NT2/D1 (cell line): ENCODE measurements around the gene CFHR5.
"Not testable (repeated sequence)": the region's sequence is repeated elsewhere in the genome, so short reads cannot be mapped to it uniquely, and the experiment has no call there.

Source experiments
- DNase-seq: peaks from one replicate; pipeline ENCODE4 v3.0.0-alpha.2; 2011; ENCODE audit warnings: low read depth, low spot score
- H3K27me3 ChIP-seq: 2 replicates; pipeline ENCODE4 v1.6.0; 2011; ENCODE audit warnings: mild to moderate bottlenecking; ENCODE audit not compliant: insufficient read length, insufficient read depth
- H3K36me3 ChIP-seq: 2 replicates; pipeline ENCODE4 v1.6.1; 2011; ENCODE audit warnings: mild to moderate bottlenecking, low read length, mixed read lengths; ENCODE audit not compliant: insufficient read depth, insufficient read length
- H3K4me1 ChIP-seq: 2 replicates; pipeline ENCODE4 v1.5.1; 2011; ENCODE audit not compliant: insufficient read depth, insufficient read length
- H3K4me3 ChIP-seq: 2 replicates; pipeline ENCODE4 v1.5.1; 2011; ENCODE audit warnings: low read depth; ENCODE audit not compliant: insufficient read length
- H3K9ac ChIP-seq: 2 replicates; pipeline ENCODE4 v1.6.0; 2011; ENCODE audit warnings: low read depth; ENCODE audit not compliant: insufficient read length
- H3K9me3 ChIP-seq: 2 replicates; pipeline ENCODE4 v1.5.1; 2011; ENCODE audit warnings: mild to moderate bottlenecking, low read length; ENCODE audit not compliant: insufficient read depth
- SUZ12 ChIP-seq: IDR thresholded peaks from 2 replicates; pipeline ENCODE4 v1.6.1; 2011; ENCODE audit not compliant: insufficient read length, insufficient read depth; ENCODE audit errors: extremely low read depth
- YY1 ChIP-seq: IDR thresholded peaks from 2 replicates; pipeline ENCODE4 v1.6.1; 2011; ENCODE audit not compliant: insufficient read length, insufficient read depth
- ZNF274 ChIP-seq: IDR thresholded peaks from 2 replicates; pipeline ENCODE4 v1.6.1; 2011; ENCODE audit warnings: mild to moderate bottlenecking, low read depth, low read length

Gene CFHR5

DNA sequence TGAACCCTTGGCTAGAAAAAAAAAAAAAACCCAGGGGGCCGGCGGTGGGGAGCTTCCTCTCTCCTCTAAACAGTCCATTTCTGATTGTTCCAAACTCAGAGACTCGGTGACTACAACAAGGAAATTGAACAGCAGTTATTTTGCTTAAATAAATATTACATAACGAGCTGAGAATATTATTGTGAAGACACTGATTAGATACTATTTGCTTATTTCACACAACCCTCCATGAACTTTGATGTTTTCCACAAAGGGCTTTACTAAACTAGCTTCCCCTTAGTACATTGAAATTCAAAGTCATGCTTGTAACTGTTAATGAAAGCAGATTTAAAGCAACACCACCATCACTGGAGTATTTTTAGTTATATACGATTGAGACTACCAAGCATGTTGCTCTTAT, at the start of gene CFHR5:
TSS of gene CFHR5 (plus strand) at position 279 of the 400 bp plus-strand sequence. CDS start at position 388, 109 bp downstream.
- no peak for DNase-seq
- H3K4me3 ChIP-seq = no peak within 1 kb of the TSS
- no peak within 1 kb of the TSS for H3K9ac ChIP-seq
- no peak for TF ChIP-seq ZNF274
- TF ChIP-seq SUZ12 = no peak
- no peak for TF ChIP-seq YY1
- H3K27me3 ChIP-seq = no peaks in the 10 kb centered on the region
- H3K4me1 ChIP-seq = no peaks in the 10 kb centered on the region
- H3K9me3 ChIP-seq = no peaks in the 10 kb centered on the region
- H3K36me3 ChIP-seq = no peaks in the 10 kb centered on the region

- H3K4me1 ChIP-seq, H3K36me3 ChIP-seq, H3K4me3 ChIP-seq, H3K9me3 ChIP-seq, DNase-seq, H3K9ac ChIP-seq, H3K27me3 ChIP-seq: not testable (repeated sequence)
Observed at GRCh38 chr1:196932853-196933252, 44.5 kb upstream of the CFHR5 start.

- H3K4me1 ChIP-seq = no peaks in the 10 kb centered on the region
- no peak overlapping the region for H3K4me3 ChIP-seq
- no peak for TF ChIP-seq YY1
- no peak for TF ChIP-seq SUZ12
- no peak for TF ChIP-seq ZNF274
- no peaks in the 10 kb centered on the region for H3K36me3 ChIP-seq
- H3K9me3 ChIP-seq = peaks cover 6% of the 10 kb centered on the region; the same call in 1 of the 2 replicates
- no peak overlapping the region for H3K9ac ChIP-seq
- H3K27me3 ChIP-seq = no peaks in the 10 kb centered on the region
- no peak for DNase-seq
Observed at GRCh38 chr1:196933531-196934189, 43.7 kb upstream of the CFHR5 start.

- peak; percentile 52 for DNase-seq
- H3K4me3 ChIP-seq, H3K9me3 ChIP-seq, H3K36me3 ChIP-seq, H3K9ac ChIP-seq, H3K27me3 ChIP-seq, H3K4me1 ChIP-seq: not testable (repeated sequence)
Observed at GRCh38 chr1:196941474-196941873, 35.9 kb upstream of the CFHR5 start.

GRCh38 chr1:196943568-196943967, 33.8 kb upstream of the CFHR5 start, which contains the start of gene CFHR2:
Gene CFHR2 (plus strand): TSS chr1:196943738. CDS start chr1:196943881, 143 bp downstream.
- H3K4me1 ChIP-seq, H3K9ac ChIP-seq, H3K27me3 ChIP-seq, DNase-seq, H3K36me3 ChIP-seq, H3K4me3 ChIP-seq, H3K9me3 ChIP-seq: not testable (repeated sequence)

GRCh38 chr1:196951711-196952394, 25.5 kb upstream of the CFHR5 start:
- H3K9ac ChIP-seq = no peak overlapping the region
- H3K9me3 ChIP-seq = no peaks in the 10 kb centered on the region; the same call in 1 of the 2 replicates
- TF ChIP-seq YY1 (no peak), ZNF274 (no peak), SUZ12 (no peak)
- H3K4me3 ChIP-seq = no peak overlapping the region
- no peak for DNase-seq
- H3K27me3 ChIP-seq = no peaks in the 10 kb centered on the region
- H3K36me3 ChIP-seq = no peaks in the 10 kb centered on the region
- no peaks in the 10 kb centered on the region for H3K4me1 ChIP-seq

DNA sequence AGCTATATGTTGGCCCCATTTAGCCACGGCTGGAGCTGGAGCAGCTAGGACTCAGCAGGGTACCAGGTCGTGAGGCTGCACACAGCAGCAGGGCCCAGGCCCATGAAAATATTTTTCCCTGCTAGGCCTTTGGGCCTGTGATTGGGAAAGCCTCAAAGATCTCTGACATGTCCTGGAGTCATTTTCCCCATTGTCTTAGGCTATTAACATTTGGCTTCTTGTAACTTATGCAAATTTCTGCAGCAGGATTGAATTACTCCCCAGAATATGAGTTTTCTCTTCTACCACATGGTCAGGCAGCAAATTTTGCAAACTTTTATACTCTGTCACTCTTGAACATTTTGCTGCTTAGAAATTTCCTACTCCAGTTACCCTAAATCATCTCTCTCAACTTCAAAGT, 22.6 kb upstream of the CFHR5 start:
- Histone ChIP-seq H3K27me3 (no peaks in the 10 kb centered on the region), H3K36me3 (no peaks in the 10 kb centered on the region), H3K9me3 (no peaks in the 10 kb centered on the region; the same call in 1 of the 2 replicates), H3K9ac (no peak overlapping the region), H3K4me1 (no peaks in the 10 kb centered on the region), H3K4me3 (no peak overlapping the region)
- TF ChIP-seq YY1 (no peak), SUZ12 (no peak), ZNF274 (no peak)
- no peak for DNase-seq
